ENCODE data around the gene ATP2A3.
"Not testable (repeated sequence)": the region's sequence is repeated elsewhere in the genome, so short reads cannot be mapped to it uniquely, and the experiment has no call there.

ATP2A3 gene

DNA sequence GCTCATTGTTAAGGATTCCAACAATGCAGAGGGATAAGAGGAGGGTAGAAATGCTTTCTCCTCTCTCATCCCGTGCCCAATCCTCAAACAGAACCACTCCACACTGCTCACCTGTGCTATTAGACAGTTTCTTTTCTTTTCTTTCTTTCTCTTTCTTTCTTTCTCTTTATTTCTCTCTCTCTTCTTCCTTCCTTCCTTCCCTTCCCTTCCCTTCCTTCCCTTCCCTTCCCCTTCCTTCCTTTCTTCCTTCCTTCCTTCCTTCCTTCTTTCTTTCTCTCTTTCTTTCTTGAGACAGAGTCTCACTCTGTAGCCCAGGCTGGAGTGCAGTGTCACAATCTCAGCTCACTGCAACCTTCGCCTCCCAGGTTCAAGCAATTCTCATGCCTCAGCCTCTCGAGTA is 27.5 kb upstream of the ATP2A3 start:
- DNase-seq (ENCODE audit: low read depth in 3 of 3) = not testable (repeated sequence)

DNA sequence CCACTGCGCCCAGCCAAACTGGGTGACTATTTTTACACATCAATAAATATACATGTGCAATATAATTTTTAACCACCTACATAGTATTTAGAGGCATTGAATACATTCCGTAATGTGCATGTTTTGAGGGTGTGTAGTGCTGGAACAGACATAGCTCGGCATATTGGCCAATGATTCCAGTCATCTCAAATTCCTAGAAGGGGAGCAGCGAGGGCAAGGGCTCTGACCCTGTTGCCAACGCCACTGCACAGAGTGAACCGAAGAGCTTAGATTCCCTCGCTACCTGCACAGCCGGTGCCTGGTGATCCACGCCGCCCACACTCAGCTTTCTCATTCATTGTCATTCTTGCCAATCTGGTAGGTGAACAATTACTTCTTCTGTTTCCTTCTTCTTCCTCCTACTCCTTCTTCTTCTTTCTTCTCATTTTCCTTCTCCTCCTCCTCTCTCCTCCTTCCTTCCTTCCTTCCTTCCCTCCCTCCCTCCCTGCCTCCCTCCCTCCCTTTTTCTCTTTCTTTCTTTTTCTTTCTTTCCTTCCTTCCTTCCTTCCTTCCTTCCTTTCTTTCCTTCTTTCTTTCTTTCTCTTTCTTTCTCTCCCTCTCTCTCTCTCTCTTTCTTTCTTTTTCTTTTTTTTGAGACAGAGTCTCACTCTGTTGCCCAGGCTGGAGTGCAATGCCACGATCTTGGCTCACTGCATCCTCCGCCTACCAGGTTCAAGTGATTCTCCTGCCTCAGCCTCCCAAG is 26.3 kb upstream of the ATP2A3 start:
- no peak for DNase-seq (ENCODE audit: low read depth in 3 of 3)

DNA sequence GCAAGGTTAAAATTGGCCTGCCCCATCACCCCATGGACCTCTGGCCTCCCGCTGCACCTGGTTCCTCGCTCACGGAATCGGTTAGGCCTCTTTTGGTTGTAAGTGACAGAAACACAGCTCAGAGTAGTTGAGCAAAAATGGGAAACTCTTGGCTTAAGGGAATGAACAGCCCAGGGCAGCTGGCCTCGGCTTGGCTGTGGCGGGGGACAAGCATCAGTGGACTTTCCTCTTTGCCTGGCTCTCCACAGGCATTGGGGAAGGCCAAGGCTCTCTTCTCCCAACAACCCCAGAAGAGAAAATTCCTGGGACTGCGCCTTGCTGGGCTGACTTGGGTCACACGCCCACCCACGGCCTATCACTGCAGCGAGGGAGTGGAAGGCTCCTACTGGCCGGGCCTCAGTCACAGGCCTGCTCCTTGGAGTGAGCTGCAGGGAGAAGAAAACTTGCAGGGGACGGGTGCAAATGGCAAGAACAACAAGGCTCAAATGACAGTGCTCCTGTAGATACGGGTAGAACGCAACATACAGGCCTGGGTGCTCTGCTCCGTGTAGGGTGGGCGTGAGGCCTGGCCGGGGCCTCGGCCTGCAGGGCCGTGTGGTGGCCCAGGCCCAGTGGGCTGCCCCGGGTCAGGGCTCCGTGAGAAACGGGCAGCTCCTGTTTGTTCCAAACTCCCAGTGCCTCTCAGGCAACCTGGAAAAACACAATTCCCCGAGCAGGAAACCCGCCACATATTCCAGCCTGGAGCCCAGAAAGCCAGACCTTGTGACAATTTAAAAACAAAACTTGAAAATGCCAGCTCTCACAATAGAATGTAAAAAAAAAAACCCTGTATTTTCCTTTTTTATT is 25.0 kb upstream of the ATP2A3 start:
- DNase-seq (ENCODE audit: low read depth in 3 of 3) = no peak

DNA sequence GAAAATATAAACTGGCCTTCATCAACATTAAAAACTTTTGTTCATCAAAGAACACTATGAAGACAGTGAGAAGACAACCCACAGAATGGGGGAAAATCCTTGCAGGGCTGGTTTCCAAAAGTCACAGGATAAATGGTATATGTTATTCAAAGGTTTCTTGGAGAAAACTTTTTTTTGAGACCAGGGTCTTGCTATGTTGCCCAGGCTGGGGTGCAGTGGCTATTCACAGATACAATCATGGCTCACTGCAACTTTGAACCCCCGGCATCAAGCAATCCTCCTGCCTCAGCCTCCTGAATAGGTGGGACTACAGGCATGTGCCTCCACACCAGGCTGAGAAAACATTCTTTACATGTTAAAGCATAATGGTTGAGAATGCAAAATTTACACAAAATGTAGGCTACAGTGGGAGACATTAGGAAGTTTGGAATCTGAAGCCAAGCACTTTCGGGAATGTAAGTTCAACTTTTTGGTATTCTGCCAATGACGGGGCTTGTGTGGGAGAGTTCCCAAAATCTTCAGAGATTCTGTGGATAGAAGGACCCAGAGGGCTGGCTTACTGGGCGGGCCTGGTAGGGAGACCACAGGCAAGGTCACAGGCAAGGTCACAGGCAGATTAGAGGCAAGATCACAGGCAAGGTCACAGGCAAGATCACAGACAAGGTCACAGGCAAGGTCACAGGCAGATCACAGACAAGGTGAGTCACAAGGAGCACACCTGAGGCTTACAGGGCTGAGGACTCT is 24.2 kb upstream of the ATP2A3 start:
- DNase-seq (ENCODE audit: low read depth in 3 of 3) = no peak

DNA sequence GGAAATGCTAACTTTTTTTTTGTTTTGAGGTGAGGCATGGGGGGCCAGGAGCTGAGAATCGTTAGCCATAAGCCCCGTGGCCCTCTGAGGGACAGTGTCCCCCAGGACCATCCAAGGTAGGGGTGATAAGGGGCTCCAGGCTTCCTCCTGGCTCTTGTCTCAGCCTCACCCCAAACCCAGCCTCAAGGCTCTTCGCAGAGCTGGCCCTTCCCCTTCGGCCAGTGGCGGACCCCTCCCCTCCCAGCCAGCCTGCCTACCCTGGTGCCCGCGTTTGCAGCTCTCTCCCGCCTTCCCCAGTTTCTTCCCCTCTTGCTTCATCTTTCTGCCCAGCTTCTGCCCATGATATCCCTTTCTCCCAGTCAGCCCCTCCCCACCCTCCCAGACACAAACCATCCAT is 22.7 kb upstream of the ATP2A3 start:
- DNase-seq (ENCODE audit: low read depth in 3 of 3) = no peak

DNA sequence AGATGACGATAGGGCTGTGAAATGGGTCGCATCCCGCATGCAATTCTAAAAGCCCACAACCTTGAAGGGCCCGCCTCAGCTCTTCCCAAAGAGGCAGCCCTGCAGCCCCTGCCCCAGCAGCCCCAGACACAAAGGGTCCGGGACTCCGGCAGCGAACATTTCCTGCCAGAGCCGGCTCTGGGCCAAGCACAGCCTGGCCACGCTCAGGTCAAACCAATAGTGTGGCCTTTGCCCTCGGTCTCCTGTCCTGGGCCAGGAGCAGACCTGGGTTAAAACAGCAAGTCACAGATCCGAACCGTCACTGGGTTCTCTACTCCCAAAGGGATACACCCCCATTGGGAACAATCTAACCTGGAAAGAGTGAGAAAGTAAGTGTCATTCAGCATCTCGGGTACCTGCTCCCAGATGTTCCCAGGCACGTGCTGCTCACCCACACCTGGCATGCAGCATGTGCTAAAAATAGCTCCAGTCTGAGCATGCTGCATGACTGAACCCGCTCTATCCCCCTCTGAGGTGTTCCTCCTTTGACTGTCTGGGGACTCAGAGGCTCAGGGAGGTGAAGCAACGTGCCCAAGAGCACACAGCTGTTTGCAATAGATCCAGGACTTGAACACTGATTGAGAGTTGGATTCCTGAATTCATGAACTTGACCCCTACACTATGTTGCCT is 22.2 kb upstream of the ATP2A3 start:
- no peak for DNase-seq (ENCODE audit: low read depth in 3 of 3)

DNA sequence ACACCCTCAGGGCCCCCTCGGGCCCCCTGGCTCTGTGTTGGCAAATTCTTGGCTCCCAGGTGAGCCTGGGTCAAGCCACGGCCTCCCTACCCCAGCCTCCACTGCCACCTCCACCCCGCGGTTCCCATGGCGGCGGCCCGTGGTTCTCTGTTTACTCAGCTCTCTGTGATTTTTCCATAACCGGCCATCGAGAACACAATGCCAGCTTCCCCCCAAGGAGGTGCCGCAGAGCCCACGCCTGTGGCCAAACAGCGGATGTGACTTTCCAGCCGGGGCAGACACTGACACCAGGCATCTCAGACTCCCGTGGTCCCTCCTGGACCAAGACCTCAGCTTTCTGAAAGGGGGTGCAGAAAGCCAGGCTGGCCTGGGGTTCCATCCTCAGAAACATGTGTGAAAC is 21.6 kb upstream of the ATP2A3 start:
- no peak for DNase-seq (ENCODE audit: low read depth in 3 of 3)

DNA sequence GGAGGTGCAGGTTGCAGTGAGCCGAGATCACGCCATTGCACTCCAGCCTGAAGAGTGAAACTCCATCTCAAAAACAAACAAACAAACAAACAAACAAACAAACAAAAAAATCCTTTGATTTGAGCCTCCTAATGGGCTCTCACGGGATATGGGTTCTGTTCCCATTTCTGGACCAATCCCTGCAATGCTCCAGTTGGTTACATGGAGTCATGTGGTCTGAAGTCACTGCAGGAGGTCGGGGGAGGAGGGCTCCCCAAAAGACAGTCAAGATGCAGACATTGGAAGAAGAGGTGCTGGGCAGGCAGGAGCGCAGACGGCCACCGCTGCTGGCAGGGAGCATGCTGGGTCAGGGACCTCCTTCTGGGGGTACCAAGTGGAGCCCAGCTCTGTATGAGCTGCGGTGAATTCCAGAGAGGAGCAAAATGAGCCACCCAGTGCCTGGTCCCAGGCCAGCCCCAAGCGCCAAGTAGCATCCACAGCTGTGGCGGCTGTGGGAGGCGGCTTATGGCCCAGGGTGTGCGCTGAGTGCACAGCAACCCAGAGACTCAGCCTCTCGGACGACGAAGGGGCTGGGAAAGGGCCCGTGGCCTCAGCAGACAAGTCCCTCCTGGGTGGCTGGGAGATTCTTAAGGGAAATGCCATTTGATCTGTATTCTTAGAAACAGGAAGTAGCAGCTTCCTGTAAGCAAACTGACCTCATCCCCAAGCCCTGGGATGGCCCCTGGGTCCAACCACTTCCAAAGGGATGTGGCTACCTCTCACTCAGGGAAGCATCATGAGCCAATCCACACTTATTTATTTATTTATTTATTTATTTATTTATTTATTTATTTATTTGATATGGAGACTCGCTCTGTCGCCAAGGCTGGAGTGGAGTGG is 19.6 kb upstream of the ATP2A3 start:
- DNase-seq (ENCODE audit: low read depth in 3 of 3) = no peak

DNA sequence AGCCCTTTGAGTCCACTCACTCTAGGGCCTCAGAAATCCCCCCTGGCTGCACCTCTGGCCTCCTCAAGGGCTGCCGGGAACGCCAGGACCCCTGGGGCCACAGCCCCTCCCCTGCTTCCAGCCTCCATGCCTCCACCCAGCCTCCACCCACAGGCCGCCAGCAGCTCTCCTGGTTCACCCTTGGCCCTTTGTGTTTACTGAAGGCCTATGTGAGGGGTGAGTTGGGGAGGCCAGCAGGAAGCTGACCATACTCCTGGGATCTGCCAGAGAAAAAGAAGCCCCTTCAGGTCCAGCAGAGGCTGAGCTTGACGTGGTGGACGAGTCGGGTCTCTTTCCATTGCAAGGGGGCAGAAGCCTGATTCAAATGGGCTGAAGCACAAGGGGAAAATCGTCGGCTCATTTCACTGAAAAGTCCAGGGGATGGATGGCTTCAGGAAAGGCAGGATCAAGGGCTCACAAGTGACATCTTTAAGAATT is 18.3 kb upstream of the ATP2A3 start:
- no peak for DNase-seq (ENCODE audit: low read depth in 3 of 3)

DNA sequence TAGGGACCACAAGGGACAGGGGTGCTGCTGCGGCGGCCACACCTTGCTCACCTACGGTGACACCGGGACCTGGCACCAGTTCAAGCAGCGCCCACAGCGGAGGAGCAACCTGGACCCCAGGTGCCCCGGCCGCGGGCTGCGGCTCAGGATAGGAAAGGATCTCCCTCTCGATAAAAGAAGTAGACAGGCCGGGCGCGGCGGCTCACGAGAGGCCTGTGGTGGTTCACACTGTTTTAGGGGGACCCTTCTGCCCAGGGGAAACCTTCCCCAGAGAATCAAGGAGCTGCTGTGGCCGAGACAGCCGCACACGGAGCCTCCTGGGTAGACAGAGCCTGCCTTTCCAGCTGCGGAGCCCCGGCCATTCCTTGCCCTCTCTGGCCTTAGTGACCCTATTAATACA is 17.9 kb upstream of the ATP2A3 start:
- no peak for DNase-seq (ENCODE audit: low read depth in 3 of 3)

DNA sequence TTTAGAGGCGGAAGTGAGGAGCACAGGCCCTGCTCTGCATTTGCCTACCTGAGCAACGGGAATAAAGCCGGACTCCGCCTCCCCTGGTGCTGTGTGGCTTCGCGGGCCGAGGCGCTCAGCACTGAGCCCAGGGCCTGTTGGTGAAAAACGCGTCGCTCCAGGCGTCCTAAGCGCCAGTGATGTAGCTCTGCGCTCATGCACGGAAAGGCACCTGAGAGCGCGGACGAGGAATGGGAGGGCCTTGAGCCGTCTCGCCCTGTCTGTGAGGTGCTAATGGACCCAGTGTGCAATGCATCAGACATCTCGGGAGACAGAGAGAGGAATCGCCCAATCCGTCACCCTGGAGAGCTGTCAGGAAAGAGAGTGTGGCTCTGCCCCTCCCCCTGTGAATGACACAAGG is 17.2 kb upstream of the ATP2A3 start:
- DNase-seq (ENCODE audit: low read depth in 3 of 3) = no peak

DNA sequence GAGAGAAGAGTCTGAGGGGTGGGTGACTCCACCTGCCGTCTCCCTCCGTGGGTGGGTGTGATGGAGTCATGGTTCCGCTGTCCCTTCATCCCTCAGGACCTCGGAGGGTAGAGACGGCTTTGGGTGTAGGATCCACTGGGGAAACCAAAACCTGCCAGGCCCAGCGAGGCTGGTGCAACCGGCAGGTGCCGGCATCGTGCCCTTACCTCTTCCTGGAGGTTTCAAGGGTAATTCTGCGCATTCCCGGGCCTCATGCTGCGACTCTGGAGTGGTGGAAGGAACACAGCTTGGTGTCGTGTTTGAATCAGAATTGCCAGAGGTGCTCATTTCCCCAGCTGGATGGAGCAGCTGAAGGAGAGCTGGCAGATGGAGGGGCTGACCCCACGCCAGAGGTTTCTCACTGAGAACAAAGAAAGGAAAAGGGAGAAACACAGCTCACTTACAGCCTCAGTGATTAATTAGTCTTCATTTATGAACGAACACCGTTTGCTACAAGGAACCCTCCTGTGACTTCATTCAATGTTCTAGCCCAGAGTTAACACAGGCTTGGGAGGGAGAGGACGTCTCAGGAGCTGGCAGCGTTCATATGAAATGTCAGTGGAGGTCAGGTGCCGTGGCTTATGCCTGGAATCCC is 16.3 kb upstream of the ATP2A3 start:
- DNase-seq (ENCODE audit: low read depth in 3 of 3) = no peak

DNA sequence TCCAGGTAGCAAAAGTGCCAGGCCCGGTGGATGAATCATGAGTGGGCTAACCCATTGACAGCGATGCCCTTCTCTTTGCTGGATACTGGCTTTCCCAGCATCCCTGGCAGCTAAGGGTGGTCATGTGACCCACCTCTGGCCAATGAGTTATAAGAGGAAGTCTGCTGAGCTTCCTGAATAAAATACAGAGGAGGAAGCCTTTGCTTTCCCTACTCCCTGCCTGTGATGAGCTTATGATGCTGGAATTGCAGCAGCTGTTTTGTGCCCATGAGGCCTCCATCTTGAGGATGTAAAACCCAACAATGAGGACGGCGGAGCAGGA is 15.0 kb upstream of the ATP2A3 start:
- DNase-seq (ENCODE audit: low read depth in 3 of 3) = no peak

DNA sequence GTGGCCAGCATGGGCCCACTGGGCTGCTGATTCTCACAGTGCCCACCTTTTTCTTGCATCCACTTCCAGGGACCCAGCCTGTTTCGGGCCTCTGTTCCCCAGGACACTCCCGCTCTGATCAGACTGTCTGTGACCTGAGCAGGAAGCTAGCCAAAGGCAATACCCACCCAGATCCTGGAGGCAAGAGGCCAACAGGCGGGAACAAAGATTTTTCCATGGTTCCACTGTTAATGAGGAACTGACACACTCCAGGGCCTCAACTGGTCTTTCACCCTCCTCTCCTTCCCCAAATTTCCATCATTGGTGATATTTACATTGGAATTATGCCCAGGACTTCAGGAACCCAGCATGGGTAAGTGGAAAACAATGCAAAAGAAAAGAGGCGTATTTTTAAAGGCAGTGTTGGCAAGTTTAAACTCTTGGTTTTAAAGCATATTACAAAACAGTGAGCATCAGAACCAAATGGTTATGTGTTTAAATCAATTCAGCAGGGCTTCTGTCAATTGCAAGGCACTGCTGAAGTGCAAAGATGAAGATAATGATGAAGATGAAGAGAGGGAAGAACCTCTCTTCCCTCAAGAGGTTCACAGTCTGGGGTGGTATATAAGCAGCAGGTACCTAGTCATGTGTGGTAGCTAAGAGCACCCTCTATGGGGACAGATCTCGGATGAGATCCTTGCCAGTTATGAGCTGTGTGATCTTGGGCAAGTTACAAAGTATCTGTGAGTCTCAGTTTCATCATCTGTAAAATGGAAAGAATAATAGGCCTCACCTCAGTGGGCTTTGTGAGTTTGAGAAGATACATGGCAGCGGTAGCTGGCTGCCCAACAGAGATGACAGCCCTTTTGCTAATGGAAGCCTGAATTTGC is 14.4 kb upstream of the ATP2A3 start:
- DNase-seq (ENCODE audit: low read depth in 3 of 3) = no peak

DNA sequence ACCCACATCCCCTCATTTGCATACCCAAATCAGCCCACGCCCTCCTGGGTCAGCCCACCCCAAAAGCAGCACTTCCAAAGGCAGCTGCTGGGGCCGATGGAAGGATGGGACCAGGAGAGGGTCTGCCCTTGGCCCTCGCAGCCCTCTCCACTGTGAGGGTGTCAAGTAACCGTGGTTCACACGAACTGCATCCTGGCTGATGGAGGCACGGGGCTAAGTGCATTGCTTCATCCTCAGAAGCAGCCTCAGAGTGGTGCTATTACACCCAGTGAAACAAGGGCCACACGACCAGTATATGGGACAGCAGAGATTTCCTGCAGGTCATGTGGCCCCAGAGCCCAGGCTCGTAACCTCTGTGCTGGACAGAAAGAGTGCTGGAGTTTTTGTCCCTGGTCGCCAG is 13.2 kb upstream of the ATP2A3 start:
- DNase-seq (ENCODE audit: low read depth in 3 of 3) = no peak

DNA sequence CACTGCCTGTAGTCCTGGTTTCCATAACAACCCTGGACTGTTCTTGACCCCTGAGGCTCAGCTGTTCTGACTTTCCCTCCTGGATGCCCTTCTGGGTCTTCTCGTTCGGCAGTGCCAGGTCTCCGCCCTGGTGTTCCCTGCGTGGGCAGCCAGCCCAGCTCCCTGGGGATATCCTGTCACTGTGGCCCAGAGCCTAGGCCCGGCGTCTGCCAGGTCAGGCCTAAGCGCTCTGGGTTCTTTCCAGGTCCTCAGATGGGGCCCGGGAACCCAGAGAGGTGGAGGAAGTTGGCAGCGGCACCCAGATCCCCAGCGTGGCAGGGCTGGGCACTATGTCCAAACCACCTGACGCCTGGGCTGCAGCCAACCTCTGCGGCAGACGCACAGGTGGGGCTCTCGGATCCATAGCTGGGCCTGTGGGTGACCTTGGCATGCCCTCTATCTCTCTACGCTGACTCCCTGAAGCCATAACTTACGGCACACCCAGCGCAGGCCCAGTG is 12.5 kb upstream of the ATP2A3 start:
- DNase-seq (ENCODE audit: low read depth in 3 of 3) = no peak

DNA sequence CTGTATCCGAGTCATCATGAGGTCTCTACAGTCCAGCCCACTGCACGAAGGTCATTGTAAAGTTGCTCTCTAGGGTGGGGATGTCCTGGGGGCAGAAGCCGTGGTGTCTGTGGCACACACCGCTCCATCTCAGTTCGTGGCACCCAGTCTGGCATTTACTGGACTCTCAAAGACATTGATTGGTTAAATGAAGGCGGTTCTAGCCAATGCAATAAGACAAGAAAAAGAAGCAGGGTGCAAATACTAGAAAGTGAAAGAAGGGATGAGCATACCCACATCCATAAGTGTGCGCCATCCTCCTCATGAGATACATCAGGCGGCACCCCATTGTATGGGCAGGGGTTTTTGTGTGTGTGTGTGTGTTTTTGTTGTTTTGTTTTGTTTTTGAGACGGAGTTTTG is 10.7 kb upstream of the ATP2A3 start:
- DNase-seq (ENCODE audit: low read depth in 3 of 3) = no peak

DNA sequence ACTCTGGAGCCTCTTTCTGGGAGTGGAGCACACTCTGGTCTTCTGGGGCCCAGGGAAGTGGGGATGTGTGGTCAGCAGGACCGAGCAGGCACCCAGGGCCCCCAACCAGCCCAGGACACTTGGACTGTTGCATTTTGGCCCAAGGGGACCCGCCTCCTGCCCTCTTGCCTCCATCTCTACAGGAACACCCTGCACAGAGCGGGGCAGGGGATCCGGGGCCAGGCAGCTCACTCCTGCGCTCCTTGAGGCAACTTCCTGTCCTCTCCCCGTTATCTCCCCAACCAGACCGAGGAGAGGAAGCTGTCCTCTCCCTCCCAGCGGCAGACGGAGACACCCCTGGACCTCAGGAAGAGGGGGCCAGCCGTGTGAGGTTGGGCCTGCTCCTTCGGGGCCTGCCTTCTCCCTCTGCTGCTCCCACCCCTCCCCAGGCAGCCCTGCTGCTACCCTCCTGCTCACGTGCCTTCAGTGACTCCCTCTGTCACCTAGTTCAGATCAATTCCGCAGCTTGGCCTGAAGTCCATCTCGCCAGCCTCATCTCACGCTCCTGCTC is 10.0 kb upstream of the ATP2A3 start:
- no peak for DNase-seq (ENCODE audit: low read depth in 3 of 3)

DNA sequence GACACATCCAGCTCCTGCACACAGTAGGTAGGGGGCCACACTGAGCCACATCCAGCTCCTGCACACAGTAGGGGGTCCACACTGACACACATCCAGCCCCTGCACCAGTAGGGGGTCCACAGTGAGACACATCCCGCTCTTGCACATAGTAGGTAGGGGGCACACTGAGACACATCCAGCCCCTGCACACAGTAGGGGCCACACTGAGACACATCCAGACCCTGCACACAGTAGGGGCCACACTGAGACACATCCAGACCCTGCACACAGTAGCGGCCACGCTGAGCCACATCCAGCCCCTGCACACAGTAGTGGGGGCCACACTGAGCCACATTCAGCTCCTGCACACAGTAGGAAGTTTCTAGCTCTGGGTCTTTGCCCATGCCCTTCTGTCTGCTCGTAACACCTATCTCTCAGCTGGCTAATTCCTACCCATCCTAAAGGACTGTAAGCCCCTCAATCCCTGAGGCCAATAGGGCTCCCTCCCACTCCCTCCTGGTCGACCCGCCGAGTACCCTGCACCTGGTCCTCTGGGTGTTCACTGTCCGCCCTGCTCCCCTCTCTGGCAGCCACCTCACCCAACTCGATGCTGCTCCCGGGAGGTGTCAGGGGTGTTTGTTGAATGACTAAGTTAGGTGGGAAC is 9.4 kb upstream of the ATP2A3 start:
- DNase-seq (ENCODE audit: low read depth in 3 of 3) = no peak

All from stimulated activated CD4-positive, alpha-beta T cell treated with anti-CD3 and anti-CD28 coated beads, TNF-alpha, amount 100 ng/mL, for 24 hours (primary cell).